Stimulated activated CD8-positive, alpha-beta memory T cell treated with anti-CD3 and anti-CD28 coated beads, Interleukin-7, amount 100 ng/mL, for 48 hours (primary cell): ENCODE measurements around the gene APCS.

Source experiments
- DNase-seq, 2 donors: peaks; one replicate each; pipeline ENCODE4 v3.0.0-alpha.2; 2020; ENCODE audit warnings: low read depth in 1 of 2; ENCODE audit errors: extremely low read depth in 1 of 2

The APCS gene

GRCh38 chr1:159587461-159587951 is at the start of gene APCS:
Gene APCS, plus strand, starts transcription at chr1:159587826. Its CDS starts 96 bp downstream, at chr1:159587922.
- no peak for DNase-seq

GRCh38 chr1:159548126-159548525 is 39.5 kb upstream of the APCS start:
- DNase-seq: no peak

GRCh38 chr1:159554261-159554660 is 33.4 kb upstream of the APCS start:
- no peak for DNase-seq

- no peak for DNase-seq
Observed at GRCh38 chr1:159554696-159555095, 32.9 kb upstream of the APCS start.

GRCh38 chr1:159556931-159557369 is 30.7 kb upstream of the APCS start:
- no peak for DNase-seq

GRCh38 chr1:159560599-159560998 is 27.0 kb upstream of the APCS start:
- DNase-seq: no peak

- no peak for DNase-seq
Observed at GRCh38 chr1:159561497-159561896, 26.1 kb upstream of the APCS start.

GRCh38 chr1:159562680-159563079 is 24.9 kb upstream of the APCS start:
- no peak for DNase-seq

- no peak for DNase-seq
Observed at GRCh38 chr1:159577446-159577845, 10.2 kb upstream of the APCS start.

GRCh38 chr1:159580340-159580739 is 7.3 kb upstream of the APCS start:
- no peak for DNase-seq

- DNase-seq: no peak
Observed at GRCh38 chr1:159581422-159581821, 6.2 kb upstream of the APCS start.

- no peak for DNase-seq
Observed at GRCh38 chr1:159584536-159584935, 3.1 kb upstream of the APCS start.

GRCh38 chr1:159591981-159592380 is 4.4 kb downstream of the APCS start:
- DNase-seq: no peak

- no peak for DNase-seq
Observed at GRCh38 chr1:159594625-159595405, 7.2 kb downstream of the APCS start.

GRCh38 chr1:159598196-159598595 is 10.6 kb downstream of the APCS start:
- no peak for DNase-seq

- DNase-seq: no peak
Observed at GRCh38 chr1:159600894-159601293, 13.3 kb downstream of the APCS start.

- DNase-seq: no peak
Observed at GRCh38 chr1:159602501-159602999, 14.9 kb downstream of the APCS start.

GRCh38 chr1:159612211-159612885 is 24.7 kb downstream of the APCS start:
- no peak for DNase-seq

- no peak for DNase-seq
Observed at GRCh38 chr1:159632922-159633321, 45.3 kb downstream of the APCS start.
